Gastrocnemius medialis (tissue), 4 donors: ENCODE data around the gene ZNF112.

ENCODE experiments used
- CTCF ChIP-seq, 5 experiments: fragments of 450-650 bp in 3 of 5; fragments of 200-600 bp in 2 of 5; sonication (generic) in 2 of 5; IDR thresholded peaks in 4 of 5; conservative IDR thresholded peaks in 1 of 5; 1 replicate in 4 of 5; 2 replicates in 1 of 5; pipeline ENCODE4 v1.5.1; 2016 to 2019; ENCODE audit warnings: antibody characterized with exemption in 5 of 5, mild to moderate bottlenecking in 3 of 5, moderate library complexity in 3 of 5
- POLR2A ChIP-seq, 2 donors: fragments of 450-650 bp; IDR thresholded peaks; one replicate each; pipeline ENCODE4 v1.6.1; 2017; ENCODE audit warnings: antibody characterized with exemption in 2 of 2, mild to moderate bottlenecking in 2 of 2, moderate library complexity in 2 of 2

GRCh38 chr19:44280916-44281315 is 75.6 kb downstream of the ZNF112 start:
- no peak for TF ChIP-seq CTCF (IDR thresholded peaks at IDR 0.05 in 4 of 5, conservative IDR thresholded peaks at IDR 0.05 in 1 of 5)
- no peak for TF ChIP-seq POLR2A (IDR thresholded peaks at IDR 0.05)
